OCI-LY3 (cell line): Measurements from ENCODE around the gene PAK2.

Experiments
- H2AFZ ChIP-seq: fragments of 200-600, 300-600 bp; shearing (Covaris generic); 2 replicates; pipeline ENCODE4 v1.6.0; 2014; ENCODE audit warnings: antibody characterized with exemption, low read depth, low read length
- H3K27ac ChIP-seq: fragments of 200-600, 300-600 bp; sonication (generic); 2 replicates; pipeline ENCODE4 v1.5.1; 2014; ENCODE audit warnings: mild to moderate bottlenecking, low read length, moderate library complexity, mixed read lengths
- H3K27me3 ChIP-seq: fragments of 200-600, 300-600 bp; sonication (generic); 2 replicates; pipeline ENCODE4 v1.6.1; 2014; ENCODE audit warnings: low read depth, low read length, mixed read lengths
- H3K36me3 ChIP-seq: fragments of 200-600, 300-600 bp; sonication (generic); replicated peaks from 2 replicates; pipeline ENCODE3; 2014; ENCODE audit warnings: low read depth, low read length, mixed read lengths
- H3K4me1 ChIP-seq: fragments of 300-600, 200-600 bp; sonication (generic); 2 replicates; pipeline ENCODE4 v1.6.1; 2014; ENCODE audit warnings: low read length, mixed read lengths
- H3K4me2 ChIP-seq: fragments of 200-600, 300-600 bp; sonication (generic); 2 replicates; pipeline ENCODE4 v1.6.1; 2014; ENCODE audit warnings: low read length, mixed read lengths
- H3K4me3 ChIP-seq: fragments of 300-600, 200-600 bp; sonication (generic); 2 replicates; pipeline ENCODE4 v1.5.1; 2014; ENCODE audit warnings: antibody characterized with exemption, mild to moderate bottlenecking, low read length, moderate library complexity
- H3K79me2 ChIP-seq: fragments of 300-600, 200-600 bp; shearing (Covaris generic); 2 replicates; pipeline ENCODE4 v1.6.1; 2014; ENCODE audit warnings: mild to moderate bottlenecking, low read length, mixed read lengths
- H3K9ac ChIP-seq: fragments of 300-600, 200-600 bp; shearing (Covaris generic); 2 replicates; pipeline ENCODE4 v1.6.0; 2014; ENCODE audit warnings: mild to moderate bottlenecking, low read length, moderate library complexity
- H3K9me3 ChIP-seq: fragments of 200-600, 300-600 bp; shearing (Covaris generic); 2 replicates; pipeline ENCODE4 v1.6.1; 2014; ENCODE audit warnings: low read length, mixed read lengths; ENCODE audit not compliant: insufficient read depth
- H4K20me1 ChIP-seq: fragments of 200-600, 300-600 bp; sonication (generic); 2 replicates; pipeline ENCODE4 v1.6.1; 2016; ENCODE audit warnings: low read length, mixed read lengths; ENCODE audit not compliant: insufficient read depth
- CTCF ChIP-seq: fragments of 200-600, 300-600 bp; sonication (generic); IDR thresholded peaks from 2 replicates; pipeline ENCODE4 v1.5.1; 2014; ENCODE audit warnings: antibody characterized with exemption, low read length, low read depth
- EZH2phosphoT487 ChIP-seq: fragments of 200-600 bp; shearing (Covaris generic); IDR thresholded peaks from 2 replicates; pipeline ENCODE4 v1.6.1; 2018; ENCODE audit warnings: antibody characterized with exemption, mixed run types, low read depth

The PAK2 gene

GRCh38 chr3:196777836-196778235 is 38.2 kb downstream of the PAK2 start:
- Histone ChIP-seq H3K27me3 (no peaks in the 10 kb centered on the region), H3K4me3 (no peak overlapping the region), H3K9ac (no peak overlapping the region), H2AFZ (no peak overlapping the region), H4K20me1 (peaks cover 74% of the 10 kb centered on the region), H3K27ac (no peak overlapping the region), H3K4me2 (no peak overlapping the region), H3K9me3 (peaks cover 11% of the 10 kb centered on the region), H3K36me3 (peaks cover 56% of the 10 kb centered on the region), H3K4me1 (peaks cover 12% of the 10 kb centered on the region), H3K79me2 (peaks cover 98% of the 10 kb centered on the region)
- no peak for TF ChIP-seq EZH2phosphoT487

GRCh38 chr3:196778755-196779154 is 39.1 kb downstream of the PAK2 start:
- Histone ChIP-seq H3K27ac (no peak overlapping the region), H3K36me3 (peaks cover 65% of the 10 kb centered on the region)

GRCh38 chr3:196782511-196782910 is 42.9 kb downstream of the PAK2 start:
- H3K9ac ChIP-seq = no peak overlapping the region
- H3K4me1 ChIP-seq = no peaks in the 10 kb centered on the region
- peaks cover 86% of the 10 kb centered on the region for H3K79me2 ChIP-seq
- H3K36me3 ChIP-seq = peaks cover 71% of the 10 kb centered on the region
- H3K4me3 ChIP-seq = no peak overlapping the region
- no peaks in the 10 kb centered on the region for H3K27me3 ChIP-seq
- no peak overlapping the region for H3K4me2 ChIP-seq
- peaks cover 37% of the 10 kb centered on the region for H4K20me1 ChIP-seq
- no peak overlapping the region for H2AFZ ChIP-seq
- peaks cover 11% of the 10 kb centered on the region for H3K9me3 ChIP-seq
- H3K27ac ChIP-seq = no peak overlapping the region
- TF ChIP-seq CTCF (no peak), EZH2phosphoT487 (no peak)

More at GRCh38 chr3:196778755-196779154, 39.1 kb downstream of the PAK2 start:
- H3K4me3 ChIP-seq = no peak overlapping the region
- H3K79me2 ChIP-seq = peaks cover 97% of the 10 kb centered on the region
- TF ChIP-seq EZH2phosphoT487 = no peak
- no peak for TF ChIP-seq CTCF
- no peak overlapping the region for H2AFZ ChIP-seq
- no peak overlapping the region for H3K4me2 ChIP-seq
- H3K9me3 ChIP-seq = peaks cover 11% of the 10 kb centered on the region
- no peaks in the 10 kb centered on the region for H3K27me3 ChIP-seq
- peaks cover 66% of the 10 kb centered on the region for H4K20me1 ChIP-seq
- no peak overlapping the region for H3K9ac ChIP-seq
- peaks cover 12% of the 10 kb centered on the region for H3K4me1 ChIP-seq

- Histone ChIP-seq H4K20me1 (peaks cover 20% of the 10 kb centered on the region), H3K4me1 (peaks cover 17% of the 10 kb centered on the region), H3K36me3 (peaks cover 68% of the 10 kb centered on the region), H3K27ac (no peak overlapping the region), H3K9ac (no peak overlapping the region), H2AFZ (no peak overlapping the region), H3K9me3 (0 out of 2 replicates have a peak, but pooled peaks cover 9% of the 10 kb centered on the region), H3K27me3 (no peaks in the 10 kb centered on the region), H3K4me3 (no peak overlapping the region), H3K4me2 (no peak overlapping the region), H3K79me2 (peaks cover 80% of the 10 kb centered on the region)
- no peak for TF ChIP-seq EZH2phosphoT487
- no peak for TF ChIP-seq CTCF
Observed at GRCh38 chr3:196788528-196788927, 48.9 kb downstream of the PAK2 start.
